K562 treated with DMSO at 1 percent for 4 hours (cell line): ENCODE data around the gene CT83. TPM values are rescaled to one million over a fixed set of nuclear protein-coding genes. Genes with fewer than 3 reads are reported as not detected.

Experiments used
- total RNA-seq: library from RNA; unstranded; fragments of 300-600 nt; gene quantifications from 2 replicates; pipeline ENCODE4 v1.2.3, GENCODE V29; 2022; ENCODE audit not compliant: insufficient read depth

Gene CT83
- total RNA-seq: not detected in 2 replicates

DNA sequence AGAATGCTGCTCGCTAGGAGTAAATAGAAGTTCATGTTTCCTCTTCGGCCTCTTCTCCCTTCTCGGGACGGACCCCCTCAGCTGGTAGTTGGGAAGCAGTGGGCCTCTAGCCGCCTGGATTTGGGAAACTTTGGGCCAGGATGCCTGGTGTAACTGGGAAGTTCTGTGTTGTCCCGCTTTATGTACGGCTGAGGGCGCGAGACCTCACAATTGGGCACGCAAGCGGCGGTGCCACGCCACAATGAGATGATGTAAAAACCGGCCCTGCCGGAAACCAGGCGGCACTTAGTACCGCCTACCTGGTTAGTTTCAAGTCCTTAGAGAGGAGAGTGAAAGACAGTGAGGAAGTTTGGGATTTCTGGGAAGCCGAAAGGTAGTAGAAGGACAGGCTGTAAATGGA, at the start of gene CT83:
CT83 (minus strand) TSS at position 155 of the 400 bp plus-strand sequence; CDS start at position 35, 120 bp downstream.

DNA sequence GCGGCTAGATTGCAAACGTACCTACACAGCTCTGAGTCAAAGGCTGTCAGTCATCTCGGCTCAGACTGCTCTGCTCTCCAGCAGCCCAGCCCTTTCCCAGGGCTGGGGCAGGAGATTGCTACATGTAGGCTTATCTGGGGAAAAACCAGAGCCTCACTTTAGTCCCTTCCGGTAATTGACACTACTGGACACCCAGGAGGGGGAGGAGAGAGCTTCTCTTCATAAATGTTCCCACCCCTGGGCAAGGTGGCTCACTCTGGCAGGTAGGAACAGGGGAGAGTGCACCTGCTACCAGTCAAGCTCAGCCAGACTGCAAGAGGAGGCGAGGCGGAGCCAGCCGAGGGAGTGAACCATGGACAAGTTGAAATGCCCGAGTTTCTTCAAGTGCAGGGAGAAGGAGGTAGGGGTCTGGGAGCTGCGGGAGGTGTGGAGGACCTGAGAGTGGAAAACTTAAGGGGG, 26.4 kb downstream of the CT83 start, which contains the start of gene SLC6A14:
SLC6A14 (plus strand) TSS at position 249 of the 459 bp plus-strand sequence; CDS start at position 353, 104 bp downstream.

Other genes starting within 250 kb of the CT83 start
- not detected in 2 replicates for gene SLC6A14, start 26.4 kb downstream of the CT83 start, total RNA-seq